Measurements from ENCODE around the gene COL8A1. TPM values are rescaled to one million over a fixed set of nuclear protein-coding genes. Genes with fewer than 3 reads are reported as not detected.

The COL8A1 gene
- total RNA-seq, 4 donors from 2014 or later: 10.1 to 14.1 (median 11.5) TPM

DNA sequence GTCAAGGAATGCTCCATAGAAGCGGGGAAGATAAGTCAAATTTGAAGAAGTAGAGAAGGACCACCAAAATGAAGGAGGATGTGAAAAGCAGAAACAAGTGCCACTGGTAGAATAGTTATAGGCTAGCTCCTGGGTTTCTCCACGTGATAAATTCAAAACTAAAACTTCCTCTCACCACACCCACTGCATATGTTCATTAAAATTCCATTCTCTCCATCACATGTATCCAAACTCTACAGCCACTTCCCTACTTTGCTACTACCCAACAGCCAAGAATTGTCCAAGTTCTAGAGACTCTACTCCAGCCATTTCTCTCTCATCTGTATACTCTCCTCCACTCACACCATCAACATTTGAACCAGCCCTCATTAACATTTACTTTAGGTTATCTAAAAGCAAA lies 60.5 kb downstream of the COL8A1 start:
- TF ChIP-seq, protein P1, sequence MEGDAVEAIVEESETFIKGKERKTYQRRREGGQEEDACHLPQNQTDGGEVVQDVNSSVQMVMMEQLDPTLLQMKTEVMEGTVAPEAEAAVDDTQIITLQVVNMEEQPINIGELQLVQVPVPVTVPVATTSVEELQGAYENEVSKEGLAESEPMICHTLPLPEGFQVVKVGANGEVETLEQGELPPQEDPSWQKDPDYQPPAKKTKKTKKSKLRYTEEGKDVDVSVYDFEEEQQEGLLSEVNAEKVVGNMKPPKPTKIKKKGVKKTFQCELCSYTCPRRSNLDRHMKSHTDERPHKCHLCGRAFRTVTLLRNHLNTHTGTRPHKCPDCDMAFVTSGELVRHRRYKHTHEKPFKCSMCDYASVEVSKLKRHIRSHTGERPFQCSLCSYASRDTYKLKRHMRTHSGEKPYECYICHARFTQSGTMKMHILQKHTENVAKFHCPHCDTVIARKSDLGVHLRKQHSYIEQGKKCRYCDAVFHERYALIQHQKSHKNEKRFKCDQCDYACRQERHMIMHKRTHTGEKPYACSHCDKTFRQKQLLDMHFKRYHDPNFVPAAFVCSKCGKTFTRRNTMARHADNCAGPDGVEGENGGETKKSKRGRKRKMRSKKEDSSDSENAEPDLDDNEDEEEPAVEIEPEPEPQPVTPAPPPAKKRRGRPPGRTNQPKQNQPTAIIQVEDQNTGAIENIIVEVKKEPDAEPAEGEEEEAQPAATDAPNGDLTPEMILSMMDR (IDR thresholded peaks at IDR 0.05; ENCODE audit: low read depth): no peak

DNA sequence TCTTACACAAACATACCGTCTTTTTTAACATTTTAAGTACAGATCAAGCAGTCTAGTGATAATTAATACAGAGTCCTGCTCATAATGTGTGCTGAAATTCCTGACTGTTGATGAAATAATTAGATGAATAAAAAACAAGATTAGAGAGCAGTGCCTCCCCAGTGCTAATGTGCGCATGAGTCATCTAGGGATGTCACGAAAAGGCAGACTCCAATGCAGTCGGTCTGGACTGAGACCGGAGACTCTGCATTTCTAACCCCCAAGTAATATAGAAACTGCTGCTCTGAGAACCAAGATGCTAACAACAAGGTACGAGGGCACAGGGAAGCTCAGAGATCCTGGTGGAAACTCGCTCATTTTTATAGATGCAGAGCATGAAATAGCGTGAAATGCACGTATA lies 61.4 kb downstream of the COL8A1 start:
- TF ChIP-seq, protein P1 (IDR thresholded peaks at IDR 0.05; ENCODE audit: low read depth): no peak

DNA sequence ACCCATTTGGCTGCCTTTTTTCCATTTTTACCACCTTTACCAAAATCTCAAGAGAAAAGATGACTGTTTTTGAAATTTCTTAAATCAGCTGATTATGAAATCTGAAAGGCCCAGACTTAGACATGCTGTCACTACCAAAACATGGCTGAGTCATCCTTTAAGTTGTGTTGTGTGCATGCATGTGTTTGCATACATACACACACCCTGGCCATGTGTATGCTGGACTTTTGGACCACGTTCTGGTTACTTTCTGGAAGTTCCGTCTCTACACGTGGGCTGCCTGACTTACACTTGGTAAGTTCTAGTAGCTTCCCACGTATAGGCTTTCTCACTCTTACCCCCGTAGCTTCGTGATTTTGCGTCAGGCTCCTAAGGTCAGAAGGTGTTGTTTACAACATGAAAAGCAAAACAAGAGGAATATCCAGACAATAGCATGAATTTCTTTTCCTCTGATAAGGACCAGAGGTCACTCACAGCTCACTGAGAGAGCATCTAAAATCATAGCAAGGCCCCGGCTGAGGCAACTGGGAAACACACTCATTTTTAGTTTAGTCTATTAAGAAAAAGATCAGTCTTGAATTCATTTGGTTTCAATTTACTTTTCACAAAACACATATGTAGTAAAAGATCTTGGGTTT lies 62.4 kb downstream of the COL8A1 start:
- TF ChIP-seq, protein P1 (IDR thresholded peaks at IDR 0.05; ENCODE audit: low read depth): no peak

DNA sequence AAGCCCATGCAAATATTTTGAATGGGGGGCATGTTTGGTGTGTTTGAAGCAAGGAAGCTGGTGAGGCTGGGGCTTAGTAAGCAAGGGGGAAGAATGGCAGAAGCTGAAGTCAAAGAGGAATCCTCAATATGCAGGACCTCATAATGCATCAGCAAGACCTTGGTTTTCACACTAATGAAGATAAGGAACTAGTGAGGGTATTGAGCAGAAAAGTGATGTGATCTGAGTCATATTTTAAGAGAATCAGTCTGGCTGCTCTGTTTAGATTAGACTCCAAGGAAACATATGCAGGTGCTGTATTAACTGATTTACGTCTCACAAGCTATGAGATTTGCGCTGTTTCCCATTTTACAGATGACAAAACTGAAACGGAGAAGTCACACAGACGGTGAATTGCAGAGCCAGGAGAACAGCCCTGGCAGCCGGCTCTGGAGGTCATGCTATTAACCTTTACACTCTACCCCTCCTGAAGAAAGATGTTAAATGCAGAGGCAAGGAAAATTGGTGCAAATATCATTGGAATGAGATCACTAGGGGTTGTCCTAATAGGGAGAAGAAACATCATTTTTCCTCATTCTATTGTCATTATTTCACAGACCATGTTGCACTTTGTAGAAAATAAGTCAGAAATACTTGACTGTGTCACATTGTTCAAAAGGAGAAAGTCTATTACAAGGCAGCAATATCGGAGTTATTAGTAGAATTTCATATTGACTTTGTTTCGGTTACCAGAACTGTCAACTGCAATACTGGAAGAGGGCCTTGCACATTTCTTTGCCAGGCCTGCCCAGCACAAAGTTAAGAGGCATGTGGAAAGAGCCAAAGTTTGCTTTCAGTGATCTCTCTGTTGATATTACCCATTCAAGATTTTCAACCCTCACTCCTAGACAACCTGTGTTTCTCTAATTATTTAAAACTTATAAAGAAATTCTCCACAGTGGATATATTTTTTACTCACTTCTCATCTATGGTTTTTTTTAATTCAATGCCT lies 64.9 kb downstream of the COL8A1 start:
- TF ChIP-seq, protein P1 (IDR thresholded peaks at IDR 0.05; ENCODE audit: low read depth): no peak

DNA sequence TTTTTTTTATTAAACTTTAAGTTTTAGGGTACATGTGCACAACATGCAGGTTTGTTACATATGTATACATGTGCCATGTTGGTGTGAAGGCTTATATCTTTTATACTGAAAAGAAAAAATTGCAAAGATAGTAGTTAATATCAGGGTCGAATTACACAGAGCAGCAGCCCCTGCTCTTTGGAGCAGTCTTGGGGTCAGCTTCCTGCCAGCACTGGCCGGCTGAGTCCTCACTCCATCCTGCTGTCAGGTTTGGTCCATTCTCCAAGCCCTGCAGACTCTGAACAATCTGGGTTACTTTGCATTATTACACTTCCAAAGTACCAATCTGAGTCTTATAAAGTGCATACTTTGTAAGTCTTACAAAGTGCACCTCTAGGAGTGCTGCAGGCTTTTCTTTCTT lies 66.0 kb downstream of the COL8A1 start:
- TF ChIP-seq, protein P1 (IDR thresholded peaks at IDR 0.05; ENCODE audit: low read depth): no peak

DNA sequence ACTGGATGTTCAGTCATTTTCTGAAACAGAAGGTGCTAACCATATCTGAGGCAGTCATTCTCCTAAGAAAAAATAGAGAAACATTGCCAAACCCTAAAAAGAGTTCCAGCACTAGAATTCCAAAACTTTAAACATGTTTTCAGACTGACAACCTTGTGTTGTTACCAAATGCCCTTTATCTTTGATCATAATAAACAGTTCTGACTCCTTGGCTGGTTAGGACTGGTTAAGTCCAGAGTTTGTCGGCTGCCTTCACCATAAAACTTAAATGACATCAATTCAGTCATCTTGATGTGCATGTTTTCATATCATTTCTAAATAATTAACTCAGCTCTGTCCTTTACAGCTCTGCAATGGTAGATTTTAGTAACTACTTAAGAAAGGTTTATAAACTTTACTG lies 68.0 kb downstream of the COL8A1 start:
- TF ChIP-seq, protein P1 (IDR thresholded peaks at IDR 0.05; ENCODE audit: low read depth): no peak

DNA sequence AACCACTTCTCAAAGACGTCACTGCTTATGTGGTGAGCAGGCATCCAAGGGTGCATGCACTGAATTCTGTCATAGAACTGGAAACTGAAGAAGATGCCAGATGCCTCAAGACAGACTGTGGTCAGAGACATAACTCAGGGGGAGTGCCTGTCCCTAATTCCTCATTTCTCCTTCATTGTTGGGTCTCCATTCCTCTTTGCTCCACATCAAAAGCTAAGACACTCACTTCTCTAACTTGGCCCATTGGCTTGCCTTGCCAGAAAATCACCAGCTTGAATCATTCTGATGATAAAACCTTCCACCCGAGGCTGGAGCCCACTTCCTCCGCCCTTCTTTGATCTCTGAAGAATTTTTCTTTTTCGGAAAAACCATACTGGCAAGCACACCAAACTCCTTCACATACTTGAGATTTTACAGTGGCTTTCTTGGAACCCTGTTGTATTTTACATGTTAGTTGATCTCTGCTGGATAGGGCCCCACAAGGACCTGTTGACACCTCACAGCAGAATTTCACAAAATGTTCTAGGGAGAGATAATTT lies 69.9 kb downstream of the COL8A1 start:
- TF ChIP-seq, protein P1 (IDR thresholded peaks at IDR 0.05; ENCODE audit: low read depth): no peak

Measured in subcutaneous adipose tissue (tissue), 4 donors.